ENCODE measurements around the gene FGF16.
"Not testable (repeated sequence)": the region's sequence is repeated elsewhere in the genome, so short reads cannot be mapped to it uniquely, and the experiment has no call there.

The FGF16 gene

DNA sequence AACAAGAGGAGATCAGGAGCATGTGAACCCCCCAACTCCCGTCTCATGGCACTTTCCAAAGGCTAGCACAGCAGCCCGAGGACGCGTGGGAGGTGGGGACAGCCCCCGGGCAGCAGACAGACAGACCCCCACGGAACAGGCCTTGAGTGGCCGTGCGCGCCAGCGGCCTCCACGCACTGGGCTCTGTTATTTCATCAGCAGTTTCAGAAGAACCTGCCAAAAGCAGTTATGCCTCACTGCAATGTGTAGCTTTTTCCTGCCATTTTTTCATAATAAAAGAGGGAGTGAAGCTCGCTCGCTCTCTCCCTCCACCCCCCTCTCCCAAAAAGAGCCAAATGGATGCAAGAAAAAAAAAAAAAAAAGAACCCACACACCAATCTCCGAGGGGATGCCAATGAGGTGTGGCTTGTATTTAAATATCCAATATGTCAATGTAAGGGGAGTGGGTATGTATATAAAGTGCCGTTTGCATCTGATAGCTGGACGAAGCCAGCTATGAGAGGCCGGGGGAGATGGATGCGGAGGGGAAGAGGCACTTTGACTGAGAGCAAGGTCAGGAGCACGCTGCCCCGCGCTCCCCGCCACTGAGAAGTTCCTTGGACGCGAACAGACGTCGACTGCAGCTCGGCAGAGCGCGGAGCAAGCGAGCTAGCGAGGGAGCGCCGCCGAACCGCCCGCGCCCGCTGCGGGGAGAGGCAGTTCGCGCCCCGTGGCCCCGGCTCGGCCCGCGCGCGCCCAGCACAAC, at the start of gene FGF16:
Gene FGF16, plus strand, starts transcription at position 482 of the 745 bp plus-strand sequence. CDS start 286 bp downstream, outside the sequence.
- no peak within 1 kb of the TSS for H3K27ac Mint-ChIP-seq
- peaks cover 10% of the 10 kb centered on the region for H3K4me1 Mint-ChIP-seq
- H3K36me3 Mint-ChIP-seq = no peaks in the 10 kb centered on the region
- ATAC-seq (peak; percentile 48), DNase-seq (ENCODE audit: low spot score in 2 of 2) (peak; percentile 2 to 49)
- H3K4me3 Mint-ChIP-seq = peak within 1 kb of the TSS; percentile 67
- no peaks in the 10 kb centered on the region for H3K9me3 Mint-ChIP-seq

DNA sequence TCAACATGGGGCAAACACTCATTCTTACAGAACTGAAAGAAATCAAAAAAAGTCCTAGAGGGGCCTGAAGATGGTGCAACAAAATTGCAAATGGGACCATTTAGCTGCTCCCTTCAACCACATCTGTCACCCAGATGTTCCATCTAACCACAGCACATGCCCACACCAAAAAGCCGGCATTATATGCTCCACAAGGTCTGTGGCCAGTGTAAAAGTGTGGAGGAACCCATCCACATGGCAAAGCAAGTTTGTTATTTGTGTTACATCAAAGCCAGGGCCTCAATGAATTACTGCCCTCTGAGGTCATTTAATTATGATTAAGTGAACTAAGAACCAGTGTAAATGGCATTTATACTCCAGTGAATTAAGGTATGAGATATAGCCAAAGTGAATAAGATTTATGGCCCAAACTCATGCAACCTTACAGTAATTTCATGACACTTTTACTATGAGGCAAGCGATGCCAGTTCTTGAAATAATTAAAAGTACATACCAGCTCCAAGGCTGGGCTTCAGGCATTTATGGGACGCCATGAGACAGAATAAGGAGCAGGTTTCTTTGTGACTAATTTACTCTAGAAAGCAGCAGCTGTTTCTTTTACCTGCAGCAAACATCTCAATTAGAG, 48.7 kb upstream of the FGF16 start:
- DNase-seq (ENCODE audit: low spot score in 2 of 2) (no peak), ATAC-seq (no peak)
- H3K4me3 Mint-ChIP-seq = no peak overlapping the region
- no peaks in the 10 kb centered on the region for H3K36me3 Mint-ChIP-seq
- H3K27ac Mint-ChIP-seq = no peak overlapping the region
- H3K9me3 Mint-ChIP-seq = no peaks in the 10 kb centered on the region
- no peaks in the 10 kb centered on the region for H3K4me1 Mint-ChIP-seq

DNA sequence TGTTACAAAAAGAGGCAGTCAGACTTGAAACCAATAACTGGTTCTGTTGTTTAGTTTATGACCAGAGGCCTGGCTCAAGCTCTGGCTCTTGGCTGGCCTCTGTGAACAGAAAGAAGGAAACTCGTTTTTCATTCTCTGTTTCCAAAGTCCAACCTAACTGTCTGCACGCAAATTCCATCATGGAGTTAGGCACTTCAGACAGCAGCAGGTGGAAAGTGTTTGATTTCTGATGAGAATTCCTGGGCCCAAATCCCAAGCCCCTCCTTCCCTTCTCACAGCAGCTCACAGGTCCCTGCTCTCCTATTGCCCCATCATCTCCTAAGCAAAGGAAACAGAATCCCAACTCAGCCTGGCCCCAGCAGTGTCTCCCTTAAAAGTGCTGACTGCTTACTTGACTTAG, 42.8 kb upstream of the FGF16 start:
- DNase-seq (ENCODE audit: low spot score in 2 of 2) (no peak), ATAC-seq (no peak)
- no peaks in the 10 kb centered on the region for H3K4me1 Mint-ChIP-seq
- H3K9me3 Mint-ChIP-seq = no peaks in the 10 kb centered on the region
- H3K36me3 Mint-ChIP-seq = no peaks in the 10 kb centered on the region
- no peak overlapping the region for H3K27ac Mint-ChIP-seq
- H3K4me3 Mint-ChIP-seq = no peak overlapping the region

DNA sequence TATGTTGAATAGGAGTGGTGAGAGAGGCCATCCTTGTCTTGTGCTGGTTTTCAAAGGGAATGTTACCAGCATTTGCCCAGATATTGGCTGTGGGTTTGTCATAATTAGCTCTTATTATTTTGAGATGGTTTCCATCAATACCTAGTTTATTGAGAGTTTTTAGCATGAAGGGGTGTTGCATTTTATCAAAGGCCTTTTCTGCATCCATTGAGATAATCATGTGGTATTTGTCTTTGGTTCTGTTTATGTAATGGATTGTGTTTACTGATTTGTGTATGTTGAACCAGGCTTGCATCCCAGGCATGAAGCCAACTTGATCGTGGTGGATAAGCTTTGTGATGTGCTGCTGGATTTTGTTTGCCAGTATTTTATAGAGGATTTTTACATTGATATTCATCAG, 39.4 kb upstream of the FGF16 start:
- DNase-seq (ENCODE audit: low spot score in 2 of 2); ATAC-seq; H3K9me3 Mint-ChIP-seq; H3K27ac Mint-ChIP-seq; H3K4me3 Mint-ChIP-seq; H3K4me1 Mint-ChIP-seq; H3K36me3 Mint-ChIP-seq: not testable (repeated sequence)

DNA sequence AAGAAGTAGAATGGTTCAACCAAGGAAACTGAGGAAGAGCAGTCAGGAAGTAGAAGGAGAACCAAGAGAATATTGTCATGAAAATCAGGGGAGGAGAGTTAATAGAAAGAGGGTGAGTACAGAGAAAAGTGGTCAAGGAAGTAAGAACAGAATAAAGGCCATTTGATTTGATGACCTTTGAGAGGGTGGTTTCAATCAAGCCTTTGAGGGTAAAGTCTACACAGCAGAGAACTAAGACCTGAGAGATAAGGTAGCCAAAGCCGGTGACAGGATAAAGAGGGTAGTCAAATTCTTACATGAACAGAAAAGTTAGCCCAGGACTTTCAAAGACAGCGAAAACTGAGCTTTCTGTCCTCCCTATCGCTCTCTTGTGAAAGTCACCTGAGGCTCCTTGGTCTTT, 34.6 kb upstream of the FGF16 start:
- H3K4me3 Mint-ChIP-seq = no peak overlapping the region
- no peak overlapping the region for H3K27ac Mint-ChIP-seq
- H3K4me1 Mint-ChIP-seq = no peaks in the 10 kb centered on the region
- ATAC-seq (no peak), DNase-seq (ENCODE audit: low spot score in 2 of 2) (no peak)
- peaks cover 3% of the 10 kb centered on the region for H3K9me3 Mint-ChIP-seq
- H3K36me3 Mint-ChIP-seq = no peaks in the 10 kb centered on the region

DNA sequence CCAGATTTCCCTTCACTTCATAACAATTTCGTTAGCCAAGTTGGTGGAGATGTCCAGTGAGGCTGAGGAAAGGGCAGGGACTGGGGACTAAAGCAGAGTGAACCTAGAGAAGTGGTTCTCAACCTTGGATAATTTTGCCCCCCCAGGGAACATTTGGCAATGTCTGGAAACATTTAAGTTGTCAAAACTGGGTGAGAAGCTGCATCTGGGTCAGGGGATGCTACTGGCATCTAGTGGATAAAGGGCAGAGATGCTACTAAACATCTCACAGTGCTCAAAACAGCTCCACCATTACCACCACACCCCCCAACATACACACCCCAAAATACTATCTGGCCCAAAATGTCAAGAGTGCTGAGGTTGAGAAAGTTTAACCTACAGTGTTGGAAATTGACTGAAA, 32.0 kb upstream of the FGF16 start:
- DNase-seq (ENCODE audit: low spot score in 2 of 2) (no peak), ATAC-seq (no peak)
- Mint-ChIP-seq H3K27ac (no peak overlapping the region), H3K9me3 (peaks cover 3% of the 10 kb centered on the region), H3K4me1 (no peaks in the 10 kb centered on the region), H3K4me3 (no peak overlapping the region), H3K36me3 (no peaks in the 10 kb centered on the region)

DNA sequence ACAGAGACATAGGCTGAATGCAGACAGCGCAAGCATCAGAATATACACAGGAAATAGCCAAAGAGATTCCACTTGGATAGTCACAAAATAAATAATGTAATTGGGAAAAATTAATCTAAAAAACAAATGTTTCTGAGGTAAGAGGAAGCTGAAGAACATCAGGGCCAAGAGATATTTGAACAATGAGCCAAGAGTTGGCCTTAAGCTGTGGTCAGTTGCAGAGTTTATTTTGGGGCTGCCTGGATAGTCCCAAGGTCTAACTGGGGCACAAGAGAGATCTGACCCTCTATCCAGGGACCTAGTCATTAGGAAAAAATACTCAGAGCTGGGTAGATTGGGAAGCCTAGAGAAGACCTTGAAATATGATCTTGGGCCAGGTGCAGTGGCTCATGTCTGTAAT, 31.3 kb upstream of the FGF16 start:
- Mint-ChIP-seq H3K4me3 (no peak overlapping the region), H3K9me3 (no peaks in the 10 kb centered on the region), H3K4me1 (no peaks in the 10 kb centered on the region), H3K36me3 (no peaks in the 10 kb centered on the region), H3K27ac (no peak overlapping the region)
- DNase-seq (ENCODE audit: low spot score in 2 of 2) = no peak
- no peak for ATAC-seq

DNA sequence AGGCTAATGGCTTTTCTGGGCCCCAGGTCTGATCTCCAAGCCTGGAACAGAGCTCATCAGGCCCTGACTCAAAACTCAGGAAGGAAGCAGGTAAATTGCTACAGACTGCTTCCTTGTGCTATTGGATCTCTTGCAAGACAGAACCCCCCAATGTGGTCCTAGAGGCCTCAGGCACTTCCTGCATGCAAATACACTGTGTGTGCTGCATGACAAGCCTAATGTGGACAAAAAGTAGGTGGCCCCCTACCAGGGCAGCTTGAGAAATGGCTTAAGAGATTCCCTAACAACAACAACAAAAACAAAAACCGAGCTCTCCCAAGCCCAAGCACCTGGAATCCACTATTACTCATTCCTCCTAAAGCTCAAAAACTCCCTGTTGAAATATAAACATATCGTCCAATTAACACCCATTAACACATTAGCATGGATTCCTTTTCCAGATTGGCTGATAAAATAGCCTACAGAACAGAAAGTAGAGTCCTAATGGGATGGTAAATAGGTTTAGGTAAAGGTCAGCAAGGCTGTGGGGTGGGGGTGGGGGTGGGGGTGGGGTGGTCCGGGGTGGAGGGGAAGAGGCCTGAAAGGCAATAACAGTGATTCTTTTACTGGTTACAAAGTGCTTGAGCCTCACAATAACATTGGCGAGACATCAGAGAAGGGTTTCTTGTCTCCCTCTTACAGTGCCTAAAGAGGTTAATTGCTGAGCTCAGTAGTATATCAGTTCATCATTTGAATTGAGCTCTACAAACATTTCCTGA, 24.1 kb upstream of the FGF16 start:
- DNase-seq (ENCODE audit: low spot score in 2 of 2) = no peak
- no peak overlapping the region for H3K4me3 Mint-ChIP-seq
- H3K36me3 Mint-ChIP-seq = no peaks in the 10 kb centered on the region
- H3K27ac Mint-ChIP-seq = no peak overlapping the region
- no peaks in the 10 kb centered on the region for H3K4me1 Mint-ChIP-seq
- no peaks in the 10 kb centered on the region for H3K9me3 Mint-ChIP-seq
- ATAC-seq = no peak

DNA sequence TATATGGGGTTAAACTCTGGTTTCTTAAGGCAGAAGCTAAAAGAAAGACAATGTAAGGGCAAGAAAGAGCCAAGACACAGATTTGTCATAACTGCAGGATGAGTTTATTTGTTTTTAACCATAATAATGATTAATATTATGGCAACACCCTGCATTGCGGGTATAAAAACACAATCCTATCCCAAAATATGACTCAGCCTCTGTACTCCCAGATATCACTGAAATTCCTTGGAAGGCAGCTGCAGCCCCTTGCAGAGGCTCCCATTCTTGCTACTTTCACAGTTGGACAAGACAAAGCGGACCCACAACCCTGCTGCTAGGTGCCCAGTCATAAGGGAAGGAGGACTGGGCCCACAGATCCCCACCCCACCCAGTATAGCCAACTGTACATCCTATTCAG, 20.4 kb upstream of the FGF16 start:
- ATAC-seq = no peak
- no peaks in the 10 kb centered on the region for H3K36me3 Mint-ChIP-seq
- no peak overlapping the region for H3K27ac Mint-ChIP-seq
- H3K4me3 Mint-ChIP-seq = no peak overlapping the region
- H3K4me1 Mint-ChIP-seq = no peaks in the 10 kb centered on the region
- H3K9me3 Mint-ChIP-seq = no peaks in the 10 kb centered on the region
- no peak for DNase-seq (ENCODE audit: low spot score in 2 of 2)

DNA sequence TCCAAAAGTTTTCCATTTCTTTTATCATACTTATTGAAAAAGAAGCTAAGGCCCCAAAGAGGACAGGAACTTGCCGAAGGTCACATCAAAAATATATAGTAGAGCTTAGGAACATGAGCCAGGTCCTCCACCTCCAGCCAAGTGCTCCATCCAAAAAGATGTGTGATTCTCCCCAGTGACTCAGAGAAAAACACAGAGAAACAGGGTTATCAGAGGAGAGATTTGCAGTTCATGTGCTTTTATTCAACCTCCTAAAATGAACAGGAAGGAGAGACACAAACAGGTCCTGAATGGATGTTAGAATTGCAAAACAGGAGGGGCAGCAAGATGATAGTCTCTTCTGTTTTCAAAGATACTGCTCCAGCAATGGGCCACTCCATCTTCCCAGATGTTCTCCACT, 19.6 kb upstream of the FGF16 start:
- no peak overlapping the region for H3K4me3 Mint-ChIP-seq
- no peaks in the 10 kb centered on the region for H3K36me3 Mint-ChIP-seq
- H3K27ac Mint-ChIP-seq = no peak overlapping the region
- DNase-seq (ENCODE audit: low spot score in 2 of 2) = no peak
- no peak for ATAC-seq
- no peaks in the 10 kb centered on the region for H3K4me1 Mint-ChIP-seq
- no peaks in the 10 kb centered on the region for H3K9me3 Mint-ChIP-seq

DNA sequence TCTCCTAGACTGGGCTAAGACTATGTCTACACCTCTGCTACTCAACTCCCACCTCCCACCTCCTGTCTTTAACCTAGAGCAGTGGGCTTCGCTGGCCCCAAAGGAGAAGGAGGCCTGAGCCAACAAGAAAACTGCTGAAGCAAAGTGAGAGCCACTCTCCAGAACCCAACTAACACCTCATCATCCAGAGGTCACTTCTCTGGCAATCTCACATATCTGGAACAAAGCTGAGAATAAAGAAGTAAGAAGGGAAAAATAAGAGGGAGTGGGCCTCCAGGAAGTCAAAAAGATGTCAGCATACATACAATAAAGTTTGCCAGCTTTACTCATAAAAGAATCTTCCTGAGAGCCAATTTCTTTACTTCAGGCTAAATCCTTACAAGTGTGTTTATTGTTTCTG, 18.6 kb upstream of the FGF16 start:
- Mint-ChIP-seq H3K27ac (no peak overlapping the region), H3K9me3 (no peaks in the 10 kb centered on the region), H3K4me3 (no peak overlapping the region), H3K4me1 (no peaks in the 10 kb centered on the region), H3K36me3 (no peaks in the 10 kb centered on the region)
- ATAC-seq (no peak), DNase-seq (ENCODE audit: low spot score in 2 of 2) (no peak)

DNA sequence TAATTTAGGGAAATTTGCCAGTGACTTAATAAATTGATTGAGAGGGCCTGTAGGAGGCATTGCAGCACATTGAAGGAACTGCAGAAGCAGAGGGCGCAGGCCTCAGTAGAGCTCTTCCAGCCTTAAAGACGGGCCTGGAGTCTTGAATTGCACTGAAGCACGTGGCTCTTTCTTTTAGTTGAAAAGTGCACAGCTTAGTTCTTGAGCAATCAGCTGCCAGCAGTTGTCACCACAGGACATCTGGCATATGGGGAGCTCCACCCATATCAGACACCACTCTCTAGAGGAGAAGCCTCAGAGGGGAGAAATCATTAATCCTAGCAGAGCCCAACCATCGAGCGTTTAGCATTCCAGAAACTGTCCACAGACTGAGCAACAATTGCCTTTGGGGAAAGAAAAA, 16.0 kb upstream of the FGF16 start:
- Mint-ChIP-seq H3K27ac (no peak overlapping the region), H3K36me3 (no peaks in the 10 kb centered on the region), H3K4me3 (no peak overlapping the region), H3K4me1 (no peaks in the 10 kb centered on the region), H3K9me3 (no peaks in the 10 kb centered on the region)
- DNase-seq (ENCODE audit: low spot score in 2 of 2) = no peak
- no peak for ATAC-seq

DNA sequence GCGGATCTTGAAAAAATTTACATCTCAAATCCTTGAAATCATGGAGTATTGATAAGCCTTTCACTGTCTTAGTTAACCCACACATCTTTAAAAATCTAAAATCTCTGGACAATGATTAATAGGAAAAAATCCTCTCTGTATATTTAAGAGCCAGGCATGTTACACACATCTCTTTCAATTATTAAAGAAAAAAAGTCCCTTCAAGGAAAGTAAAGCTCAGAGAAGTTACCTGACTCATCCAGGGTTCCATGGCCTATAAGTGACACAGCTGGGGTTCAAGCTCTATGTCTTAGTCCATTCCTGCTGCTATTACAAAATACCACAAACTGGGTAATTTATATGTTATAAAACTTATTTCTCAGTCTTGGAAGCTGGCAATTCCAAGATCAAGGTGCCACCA, 14.2 kb upstream of the FGF16 start:
- no peak overlapping the region for H3K4me3 Mint-ChIP-seq
- ATAC-seq (no peak), DNase-seq (ENCODE audit: low spot score in 2 of 2) (no peak)
- no peaks in the 10 kb centered on the region for H3K9me3 Mint-ChIP-seq
- no peaks in the 10 kb centered on the region for H3K36me3 Mint-ChIP-seq
- H3K27ac Mint-ChIP-seq = no peak overlapping the region
- no peaks in the 10 kb centered on the region for H3K4me1 Mint-ChIP-seq

DNA sequence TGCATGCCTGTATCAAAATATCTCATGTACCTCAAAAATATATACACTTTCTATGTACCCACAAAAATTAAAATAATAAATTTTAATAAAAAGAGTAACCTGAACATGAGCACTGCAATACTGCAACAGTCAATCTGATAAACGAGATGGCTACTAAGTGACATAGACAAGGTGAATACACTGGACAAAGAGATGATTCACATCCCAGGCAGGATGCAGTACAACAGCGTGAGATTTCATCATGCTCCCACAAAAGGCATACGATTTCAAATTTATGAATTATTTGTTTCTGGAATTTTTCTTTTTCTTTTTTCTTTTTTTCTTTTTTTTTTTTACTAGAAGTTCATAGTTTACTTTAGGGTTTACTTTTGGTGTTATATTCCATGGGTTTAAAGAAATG, 12.2 kb upstream of the FGF16 start:
- no peaks in the 10 kb centered on the region for H3K36me3 Mint-ChIP-seq
- H3K9me3 Mint-ChIP-seq = no peaks in the 10 kb centered on the region
- H3K4me1 Mint-ChIP-seq = no peaks in the 10 kb centered on the region
- no peak overlapping the region for H3K4me3 Mint-ChIP-seq
- no peak overlapping the region for H3K27ac Mint-ChIP-seq
- ATAC-seq = no peak
- DNase-seq (ENCODE audit: low spot score in 2 of 2) = no peak

DNA sequence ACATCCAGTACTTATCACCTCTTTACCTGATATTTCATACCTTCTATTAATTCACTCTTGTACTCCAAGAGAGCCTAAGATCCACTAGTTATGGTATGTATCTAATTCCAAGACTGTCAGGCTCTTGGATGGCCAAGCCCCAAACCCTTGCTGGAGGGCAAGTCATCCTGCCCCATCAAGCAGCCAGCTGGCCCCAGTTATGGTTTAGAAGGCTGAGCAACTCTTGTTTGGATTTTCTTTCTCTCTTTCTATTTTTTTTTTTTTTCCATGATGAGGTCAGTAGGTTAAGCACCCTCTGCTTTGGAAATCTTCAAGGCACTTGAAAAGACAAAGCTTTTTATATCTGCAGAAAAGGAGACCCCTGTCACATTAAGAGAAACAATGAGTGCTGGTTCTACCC, 10.9 kb upstream of the FGF16 start:
- H3K27ac Mint-ChIP-seq = no peak overlapping the region
- H3K4me3 Mint-ChIP-seq = no peak overlapping the region
- H3K4me1 Mint-ChIP-seq = no peaks in the 10 kb centered on the region
- no peak for ATAC-seq
- H3K36me3 Mint-ChIP-seq = no peaks in the 10 kb centered on the region
- DNase-seq (ENCODE audit: low spot score in 2 of 2) = no peak
- H3K9me3 Mint-ChIP-seq = no peaks in the 10 kb centered on the region

DNA sequence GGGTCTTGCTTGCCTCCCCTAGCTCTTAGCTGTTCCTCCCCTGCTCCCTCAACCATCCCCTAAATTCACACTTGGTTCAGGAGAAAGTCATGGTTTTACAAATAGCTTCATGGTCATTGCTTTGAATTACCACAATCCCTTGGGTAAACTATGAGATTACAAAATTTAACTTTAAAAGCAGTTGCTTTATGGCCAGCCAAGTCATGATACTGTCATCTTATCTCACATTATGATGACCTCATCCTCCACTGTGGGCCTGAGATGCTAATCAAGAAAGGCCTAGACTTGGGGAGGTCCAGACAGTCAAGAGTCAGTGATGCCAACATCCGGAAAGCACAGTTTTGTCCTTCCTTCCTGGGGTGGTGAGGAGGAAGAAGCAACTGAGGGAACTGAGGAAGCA, 10.5 kb upstream of the FGF16 start:
- DNase-seq (ENCODE audit: low spot score in 2 of 2) (no peak), ATAC-seq (no peak)
- H3K36me3 Mint-ChIP-seq = no peaks in the 10 kb centered on the region
- H3K4me3 Mint-ChIP-seq = no peak overlapping the region
- H3K27ac Mint-ChIP-seq = no peak overlapping the region
- no peaks in the 10 kb centered on the region for H3K9me3 Mint-ChIP-seq
- no peaks in the 10 kb centered on the region for H3K4me1 Mint-ChIP-seq

Measured in stimulated activated effector memory CD8-positive, alpha-beta T cell treated with anti-CD3 and anti-CD28 coated beads, Interleukin-12 subunit alpha, Interleukin-12 subunit beta, amount 100 ng/mL, for 72 hours (primary cell).